ENCODE results near the gene MTHFSD.

The MTHFSD gene

GRCh38 chr16:86584071-86584685, 29.1 kb upstream of the MTHFSD start:
- in situ Hi-C loops (cut with MboI; ENCODE audit: low sequenced_read_pairs) = no loop called here

- in situ Hi-C loops (cut with MboI; ENCODE audit: low sequenced_read_pairs) = no loop called here
Observed at GRCh38 chr16:86581458-86581857, 26.4 kb upstream of the MTHFSD start.

GRCh38 chr16:86580791-86581170, 25.7 kb upstream of the MTHFSD start:
- in situ Hi-C loops (cut with MboI; ENCODE audit: low sequenced_read_pairs) = no loop called here

- in situ Hi-C loops (cut with MboI; ENCODE audit: low sequenced_read_pairs) = no loop called here
Observed at GRCh38 chr16:86580063-86580790, 25.2 kb upstream of the MTHFSD start.

GRCh38 chr16:86579268-86580062, 24.4 kb upstream of the MTHFSD start:
- in situ Hi-C loops (cut with MboI; ENCODE audit: low sequenced_read_pairs) = no loop called here

GRCh38 chr16:86578611-86579267, 23.7 kb upstream of the MTHFSD start:
- in situ Hi-C loops (cut with MboI; ENCODE audit: low sequenced_read_pairs) = no loop called here

GRCh38 chr16:86578061-86578599, 23.1 kb upstream of the MTHFSD start, which contains the start of gene FOXL1:
Gene FOXL1 (plus strand): TSS chr16:86578549. CDS start chr16:86578724, 175 bp downstream.
- in situ Hi-C loops (cut with MboI; ENCODE audit: low sequenced_read_pairs) = no loop called here

- in situ Hi-C loops (cut with MboI; ENCODE audit: low sequenced_read_pairs) = no loop called here
Observed at GRCh38 chr16:86577314-86577971, 22.4 kb upstream of the MTHFSD start.

- in situ Hi-C loops (cut with MboI; ENCODE audit: low sequenced_read_pairs) = no loop called here
Observed at GRCh38 chr16:86576591-86577313, 21.7 kb upstream of the MTHFSD start.

- in situ Hi-C loops (cut with MboI; ENCODE audit: low sequenced_read_pairs) = no loop called here
Observed at GRCh38 chr16:86575754-86576557, 20.9 kb upstream of the MTHFSD start.

GRCh38 chr16:86575095-86575685, 20.2 kb upstream of the MTHFSD start:
- in situ Hi-C loops (cut with MboI; ENCODE audit: low sequenced_read_pairs) = no loop called here

- in situ Hi-C loops (cut with MboI; ENCODE audit: low sequenced_read_pairs) = loop anchor here (25.0 kb wide), 1 partner anchor 713 kb away; no protein-coding TSS in a partner anchor
Observed at GRCh38 chr16:86574646-86575045, 19.6 kb upstream of the MTHFSD start.

- in situ Hi-C loops (cut with MboI; ENCODE audit: low sequenced_read_pairs) = loop anchor here (25.0 kb wide), 1 partner anchor 713 kb away; no protein-coding TSS in a partner anchor
Observed at GRCh38 chr16:86573646-86574508, 18.8 kb upstream of the MTHFSD start.

- in situ Hi-C loops (cut with MboI; ENCODE audit: low sequenced_read_pairs) = loop anchor here (25.0 kb wide), 1 partner anchor 714 kb away; no protein-coding TSS in a partner anchor
Observed at GRCh38 chr16:86573215-86573614, 18.2 kb upstream of the MTHFSD start.

GRCh38 chr16:86572606-86573005, 17.6 kb upstream of the MTHFSD start:
- in situ Hi-C loops (cut with MboI; ENCODE audit: low sequenced_read_pairs) = loop anchor here (25.0 kb wide), 1 partner anchor 715 kb away; no protein-coding TSS in a partner anchor

- in situ Hi-C loops (cut with MboI; ENCODE audit: low sequenced_read_pairs) = loop anchor here (25.0 kb wide), 1 partner anchor 715 kb away; no protein-coding TSS in a partner anchor
Observed at GRCh38 chr16:86572041-86572521, 17.0 kb upstream of the MTHFSD start.

GRCh38 chr16:86571530-86571915, 16.5 kb upstream of the MTHFSD start:
- in situ Hi-C loops (cut with MboI; ENCODE audit: low sequenced_read_pairs) = loop anchor here (25.0 kb wide), 1 partner anchor 716 kb away; no protein-coding TSS in a partner anchor

Measured in HL-60/S4 (cell line).